Left ventricle myocardium inferior (tissue), 1 donor: ENCODE measurements around the gene NOC4L. TPM values are rescaled to one million over a fixed set of nuclear protein-coding genes. Genes with fewer than 3 reads are reported as not detected.

Experiments
- DNase-seq: peaks from one replicate; pipeline ENCODE4 v3.0.0-alpha.2; 2020
- H3K27ac ChIP-seq: fragments of 200-600 bp; replicated peaks from 2 replicates; pipeline ENCODE4 v1.8.0; 2021
- H3K27me3 ChIP-seq: fragments of 200-600 bp; 2 replicates; pipeline ENCODE4 v1.8.0; 2021; ENCODE audit warnings: low read depth
- H3K36me3 ChIP-seq: fragments of 200-600 bp; 2 replicates; pipeline ENCODE4 v1.8.0; 2021
- H3K4me1 ChIP-seq: fragments of 200-600 bp; 2 replicates; pipeline ENCODE4 v1.8.0; 2021
- H3K4me3 ChIP-seq: fragments of 200-600 bp; 2 replicates; pipeline ENCODE4 v1.8.0; 2021; ENCODE audit warnings: mild to moderate bottlenecking, moderate library complexity
- H3K9me3 ChIP-seq: fragments of 200-600 bp; replicated peaks from 2 replicates; pipeline ENCODE4 v1.8.0; 2021
- intact Hi-C: fragments of 100-400 bp; cut with micrococcal nuclease; formaldehyde crosslinking; loops from one replicate; pipeline ENCODE4 v1.11.0; 2022
- total RNA-seq: library from RNA; stranded (reverse); fragmentation: NEBNext Ultra II Directional; extraction: Animal tissue kit (Norgen Biotek cat#: 25700); gene quantifications from one replicate; pipeline ENCODE4 v1.2.1, GENCODE V29; 2021
- TF ChIP-seq, protein P1 (sequence below): fragments of 200-600 bp; IDR thresholded peaks from 2 replicates; pipeline ENCODE4 v1.8.0; 2021; ENCODE audit warnings: antibody characterized with exemption, mild to moderate bottlenecking, borderline replicate concordance
- donor health status: DM: no; HTN: yes; CAD: no; lungs with severe emphysema.

The NOC4L gene
- total RNA-seq, 1 donor from 2014 or later: 10.3 TPM

DNA sequence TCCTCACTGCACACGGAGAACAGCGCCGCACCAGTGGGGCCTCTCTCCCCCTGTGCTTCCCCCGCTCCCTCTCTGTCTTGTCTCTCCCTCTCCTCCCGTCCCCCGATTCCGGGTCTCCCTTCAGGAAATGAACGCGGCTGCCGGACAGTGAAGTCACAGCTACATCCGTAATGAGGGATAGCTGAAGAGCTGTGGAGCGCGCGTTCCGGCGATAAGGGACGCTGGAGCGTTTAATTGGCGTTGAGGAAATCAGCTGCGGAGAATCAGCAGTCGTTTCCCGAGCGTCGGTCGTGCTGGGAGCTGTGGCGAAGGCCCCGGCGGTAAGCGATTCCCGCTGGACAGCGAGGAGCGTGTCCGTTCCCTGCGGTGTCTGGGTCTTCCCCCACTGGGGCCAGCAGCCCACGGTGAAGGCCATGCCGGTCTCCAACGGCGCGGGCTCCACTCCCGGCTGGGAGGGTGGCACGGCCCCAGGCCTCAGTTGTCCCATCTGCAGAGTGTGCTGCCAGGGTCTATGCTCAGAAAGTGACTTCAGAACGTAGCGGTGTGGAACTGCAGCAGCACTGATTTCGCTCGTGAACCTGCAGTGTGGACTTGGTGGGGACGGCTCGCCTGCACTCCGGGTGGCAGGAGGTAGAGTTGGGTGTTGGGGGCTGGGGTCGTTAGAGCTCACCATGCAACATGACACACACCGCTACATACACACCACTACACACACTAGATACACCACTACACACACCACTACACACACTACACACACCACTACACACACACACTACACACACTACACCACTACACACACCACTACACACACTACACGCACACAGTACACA is 10.9 kb downstream of the NOC4L start:
- peaks cover 13% of the 10 kb centered on the region for H3K36me3 ChIP-seq
- H3K27ac ChIP-seq: no peak overlapping the region
- H3K4me1 ChIP-seq: peaks cover 10% of the 10 kb centered on the region
- no peak overlapping the region for H3K4me3 ChIP-seq
- TF ChIP-seq, protein P1, sequence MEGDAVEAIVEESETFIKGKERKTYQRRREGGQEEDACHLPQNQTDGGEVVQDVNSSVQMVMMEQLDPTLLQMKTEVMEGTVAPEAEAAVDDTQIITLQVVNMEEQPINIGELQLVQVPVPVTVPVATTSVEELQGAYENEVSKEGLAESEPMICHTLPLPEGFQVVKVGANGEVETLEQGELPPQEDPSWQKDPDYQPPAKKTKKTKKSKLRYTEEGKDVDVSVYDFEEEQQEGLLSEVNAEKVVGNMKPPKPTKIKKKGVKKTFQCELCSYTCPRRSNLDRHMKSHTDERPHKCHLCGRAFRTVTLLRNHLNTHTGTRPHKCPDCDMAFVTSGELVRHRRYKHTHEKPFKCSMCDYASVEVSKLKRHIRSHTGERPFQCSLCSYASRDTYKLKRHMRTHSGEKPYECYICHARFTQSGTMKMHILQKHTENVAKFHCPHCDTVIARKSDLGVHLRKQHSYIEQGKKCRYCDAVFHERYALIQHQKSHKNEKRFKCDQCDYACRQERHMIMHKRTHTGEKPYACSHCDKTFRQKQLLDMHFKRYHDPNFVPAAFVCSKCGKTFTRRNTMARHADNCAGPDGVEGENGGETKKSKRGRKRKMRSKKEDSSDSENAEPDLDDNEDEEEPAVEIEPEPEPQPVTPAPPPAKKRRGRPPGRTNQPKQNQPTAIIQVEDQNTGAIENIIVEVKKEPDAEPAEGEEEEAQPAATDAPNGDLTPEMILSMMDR: no peak
- H3K27me3 ChIP-seq: peaks cover 12% of the 10 kb centered on the region
- intact Hi-C loops: no loop called here
- no peaks in the 10 kb centered on the region for H3K9me3 ChIP-seq
- DNase-seq: peak; percentile 9

DNA sequence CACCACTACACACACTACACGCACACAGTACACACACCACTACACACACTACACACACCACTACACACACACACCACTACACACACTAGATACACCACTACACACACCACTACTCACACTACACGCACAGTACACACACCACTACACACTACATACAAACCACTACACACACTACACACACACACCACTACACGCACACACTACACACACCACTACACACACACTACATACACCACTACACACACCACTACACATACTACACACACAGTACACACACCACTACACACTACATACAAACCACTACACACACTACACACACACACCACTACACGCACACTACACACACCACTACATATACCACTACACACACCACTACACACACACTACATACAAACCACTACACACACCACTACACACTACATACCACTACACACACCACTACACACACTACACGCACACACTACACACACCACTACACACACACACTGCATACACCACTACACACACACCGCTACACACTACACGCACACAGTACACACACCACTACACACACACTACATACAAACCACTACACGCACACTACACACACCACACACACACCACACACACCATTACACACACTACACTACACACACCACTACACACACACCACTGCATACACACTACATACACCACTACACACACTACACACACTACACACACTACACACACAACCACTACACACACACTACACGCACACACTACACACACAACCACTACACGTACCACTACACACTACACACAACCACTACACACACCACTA is 11.7 kb downstream of the NOC4L start:
- Histone ChIP-seq H3K9me3 (no peaks in the 10 kb centered on the region), H3K27me3 (peaks cover 21% of the 10 kb centered on the region), H3K4me3 (no peak overlapping the region), H3K4me1 (peaks cover 10% of the 10 kb centered on the region), H3K36me3 (peaks cover 10% of the 10 kb centered on the region), H3K27ac (no peak overlapping the region)
- no peak for DNase-seq
- TF ChIP-seq, protein P1: no peak
- intact Hi-C loops: no loop called here

DNA sequence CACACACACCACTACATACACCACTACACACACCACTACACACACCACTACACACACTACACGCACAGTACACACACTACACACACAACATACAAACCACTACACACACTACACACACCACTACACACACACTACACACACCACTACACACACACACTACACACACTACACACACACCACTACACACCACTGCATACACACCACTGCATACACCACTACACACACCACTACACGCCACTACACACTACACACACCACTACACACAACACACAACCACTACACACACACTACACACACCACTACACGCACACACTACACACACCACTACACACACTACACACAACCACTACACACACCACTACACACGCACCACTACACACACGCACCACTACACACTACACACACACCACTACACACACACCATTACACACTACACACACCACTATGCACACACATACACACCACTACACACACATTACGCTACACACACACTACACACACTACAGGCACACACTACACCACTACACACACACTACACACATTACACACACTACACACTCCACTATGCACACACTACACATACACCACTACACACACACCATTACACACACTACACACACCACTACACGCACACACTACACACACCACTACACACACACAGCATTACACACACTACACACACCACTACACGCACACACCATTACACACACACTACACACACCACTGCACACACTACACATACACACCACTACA is 12.5 kb downstream of the NOC4L start:
- Histone ChIP-seq H3K27ac (no peak overlapping the region), H3K4me1 (peaks cover 10% of the 10 kb centered on the region), H3K36me3 (peaks cover 2% of the 10 kb centered on the region), H3K4me3 (no peak overlapping the region), H3K9me3 (no peaks in the 10 kb centered on the region), H3K27me3 (peaks cover 22% of the 10 kb centered on the region)
- TF ChIP-seq, protein P1: no peak
- DNase-seq: no peak
- intact Hi-C loops: no loop called here

DNA sequence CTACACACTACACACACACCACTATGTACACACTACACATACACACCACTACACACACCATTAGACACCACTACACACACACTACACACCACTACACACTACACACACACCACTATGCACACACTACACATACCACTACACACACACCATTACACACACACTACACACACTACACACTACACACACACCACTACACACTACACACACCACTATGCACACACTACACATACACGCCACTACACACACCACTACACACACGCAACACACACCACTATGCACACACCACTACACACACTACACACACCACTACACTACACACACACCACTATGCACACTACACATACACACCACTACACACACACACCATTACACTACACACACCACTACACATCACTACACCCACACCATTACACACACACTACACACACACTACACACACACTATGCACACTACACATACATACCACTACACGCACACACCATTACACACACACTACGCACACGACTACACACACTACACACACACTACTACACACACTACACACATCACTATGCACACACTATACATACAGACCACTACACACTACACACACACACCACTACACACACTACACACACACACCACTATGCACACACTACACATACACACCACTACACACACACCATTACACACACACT is 13.6 kb downstream of the NOC4L start:
- intact Hi-C loops: no loop called here
- no peak overlapping the region for H3K27ac ChIP-seq
- peaks cover 12% of the 10 kb centered on the region for H3K4me1 ChIP-seq
- no peaks in the 10 kb centered on the region for H3K9me3 ChIP-seq
- no peak for DNase-seq
- H3K4me3 ChIP-seq: no peak overlapping the region
- H3K36me3 ChIP-seq: no peaks in the 10 kb centered on the region
- peaks cover 33% of the 10 kb centered on the region for H3K27me3 ChIP-seq
- TF ChIP-seq, protein P1: no peak
